ENCODE measurements around the gene SNRNP70. TPM values are rescaled to one million over a fixed set of nuclear protein-coding genes. Genes with fewer than 3 reads are reported as not detected.

The SNRNP70 gene
- total and polyA plus RNA-seq, 2 of the 13 experiments (the other 11 are each of a cell fraction or from before 2014, with no cell fraction given), result 150 to 210 TPM

- peak; percentile 97 for TF ChIP-seq GPN1 (CRISPR knock-in tag; IDR thresholded peaks at IDR 0.05; ENCODE audit: borderline replicate concordance)
- peak; percentile 99 for TF ChIP-seq SMAD9 (CRISPR knock-in tag; IDR thresholded peaks at IDR 0.05)
- TF ChIP-seq ETV5 (CRISPR knock-in tag; IDR thresholded peaks at IDR 0.05; ENCODE audit: borderline replicate concordance), result peak; percentile 77
- TF ChIP-seq PTBP1 (IDR thresholded peaks at IDR 0.05; ENCODE audit: low read depth, low read length, poor library complexity, severe bottlenecking), result no peak
- no peak for TF ChIP-seq ZNF432 (CRISPR knock-in tag; IDR thresholded peaks at IDR 0.05; ENCODE audit: borderline replicate concordance)
- TF ChIP-seq PBX2 (CRISPR knock-in tag; IDR thresholded peaks at IDR 0.05), result no peak
- TF ChIP-seq ADNP (CRISPR knock-in tag; IDR thresholded peaks at IDR 0.05), result peak; percentile 60; the same call in 1 of the 2 replicates
- peak; percentile 87 for TF ChIP-seq PITX1 (CRISPR knock-in tag; IDR thresholded peaks at IDR 0.05)
- no peak for TF ChIP-seq ZFP62 (CRISPR knock-in tag; IDR thresholded peaks at IDR 0.05)
- TF ChIP-seq NRL (CRISPR knock-in tag; IDR thresholded peaks at IDR 0.05; ENCODE audit: borderline replicate concordance), result peak; percentile 100
- peak; percentile 68 for TF ChIP-seq ZBTB25 (CRISPR knock-in tag; IDR thresholded peaks at IDR 0.05)
- peak; percentile 84; the same call in 1 of the 2 replicates for TF ChIP-seq ZNF576 (CRISPR knock-in tag; IDR thresholded peaks at IDR 0.05)
- peak; percentile 100 for TF ChIP-seq ZNF782 (CRISPR knock-in tag; IDR thresholded peaks at IDR 0.05; ENCODE audit: borderline replicate concordance)
- peak; percentile 76 for TF ChIP-seq RARA (CRISPR knock-in tag; IDR thresholded peaks at IDR 0.05)
- no peak for TF ChIP-seq ARID3A (IDR thresholded peaks at IDR 0.05; ENCODE audit: low read depth, low read length)
- peak; percentile 88 for TF ChIP-seq ZSCAN31 (CRISPR knock-in tag; IDR thresholded peaks at IDR 0.05; ENCODE audit: low read depth)
- peak; percentile 99 for TF ChIP-seq CC2D1A (CRISPR knock-in tag; IDR thresholded peaks at IDR 0.05)
- peak; percentile 95 for TF ChIP-seq SIN3A (IDR thresholded peaks at IDR 0.05; ENCODE audit: borderline replicate concordance, low read depth, low read length)
- TF ChIP-seq YEATS4 (CRISPR knock-in tag; IDR thresholded peaks at IDR 0.05; ENCODE audit: borderline replicate concordance), result peak; percentile 85
- peak; percentile 92; the same call in 1 of the 2 replicates for TF ChIP-seq ZNF350 (CRISPR knock-in tag; IDR thresholded peaks at IDR 0.05; ENCODE audit: borderline replicate concordance, low read depth)
- TF ChIP-seq CCDC6 (CRISPR knock-in tag; IDR thresholded peaks at IDR 0.05), result peak; percentile 99
Observed at GRCh38 chr19:49127674-49128544, 42.7 kb downstream of the SNRNP70 start (continued).
